WTC11 (cell line): ENCODE results near the gene MRTFA. TPM values are rescaled to one million over a fixed set of nuclear protein-coding genes. Genes with fewer than 3 reads are reported as not detected.

Experiments
- ATAC-seq: fragments of 200-7000 bp; cut with Tn5 transposase; 2 replicates; pipeline ENCODE4 v1.10.0; 2021; ENCODE audit warnings: mild to moderate bottlenecking, moderate library complexity
- CTCF ChIA-PET: fragments of 300-600 bp; sonication (Branson Sonifier 250); formaldehyde crosslinking; loops from one replicate; lab custom pipeline; 2021; ENCODE audit warnings: antibody characterized with exemption; lab: Charles Lee
- POLR2A ChIA-PET: fragments of 350-600 bp; sonication (Branson Sonifier 250); formaldehyde crosslinking; loops from one replicate; lab custom pipeline; 2021; ENCODE audit warnings: antibody characterized with exemption; lab: Charles Lee
- DNase-seq: peaks from one replicate; pipeline ENCODE4 v3.0.0; 2021; ENCODE audit warnings: low spot score
- H3K27ac Mint-ChIP-seq: 2 replicates; pipeline ENCODE4 v1.8.0; 2021; ENCODE audit warnings: mixed read lengths
- H3K27me3 Mint-ChIP-seq: 2 replicates; pipeline ENCODE4 v1.8.0; 2021; ENCODE audit warnings: low read depth, mild to moderate bottlenecking, moderate library complexity, mixed read lengths
- H3K36me3 Mint-ChIP-seq: 2 replicates; pipeline ENCODE4 v1.8.0; 2021; ENCODE audit warnings: mixed read lengths
- H3K4me1 Mint-ChIP-seq: 2 replicates; pipeline ENCODE4 v1.8.0; 2022; ENCODE audit warnings: mixed read lengths
- H3K4me3 Mint-ChIP-seq: 2 replicates; pipeline ENCODE4 v1.8.0; 2021; ENCODE audit warnings: mild to moderate bottlenecking, moderate library complexity, mixed read lengths
- H3K9me3 Mint-ChIP-seq: 2 replicates; pipeline ENCODE4 v1.8.0; 2021; ENCODE audit warnings: mixed read lengths
- AFF4 ChIP-seq: sonication (generic); formaldehyde crosslinking; IDR thresholded peaks from 2 replicates; pipeline ENCODE4 v1.8.1; 2023; ENCODE audit warnings: mild to moderate bottlenecking, missing genetic modification reagents, borderline replicate concordance
- E2F4 ChIP-seq: sonication (generic); formaldehyde crosslinking; IDR thresholded peaks from 2 replicates; pipeline ENCODE4 v1.8.1; 2022; ENCODE audit warnings: low read depth, mild to moderate bottlenecking, moderate library complexity, missing genetic modification reagents, borderline replicate concordance
- MXD4 ChIP-seq: fragments of 250-450 bp; sonication (Bioruptor Pico); IDR thresholded peaks from 2 replicates; pipeline ENCODE4 v1.8.0; 2021; ENCODE audit warnings: mild to moderate bottlenecking, moderate library complexity, borderline replicate concordance
- NR3C1 ChIP-seq: sonication (generic); formaldehyde crosslinking; conservative IDR thresholded peaks from 2 replicates; pipeline ENCODE4 v1.8.1; 2023; ENCODE audit warnings: low read depth, mild to moderate bottlenecking, missing genetic modification reagents
- OVOL2 ChIP-seq: fragments of 250-450 bp; sonication (Bioruptor Pico); IDR thresholded peaks from 2 replicates; pipeline ENCODE4 v1.9.0; 2021; ENCODE audit warnings: mild to moderate bottlenecking, borderline replicate concordance
- PREB ChIP-seq: sonication (generic); formaldehyde crosslinking; IDR thresholded peaks from 2 replicates; pipeline ENCODE4 v1.8.1; 2022; ENCODE audit warnings: mild to moderate bottlenecking, missing genetic modification reagents, moderate library complexity, borderline replicate concordance
- SMAD3 ChIP-seq: sonication (generic); formaldehyde crosslinking; IDR thresholded peaks from 2 replicates; pipeline ENCODE4 v1.8.0; 2022; ENCODE audit warnings: missing genetic modification reagents, mild to moderate bottlenecking, borderline replicate concordance
- SP1 ChIP-seq: sonication (generic); formaldehyde crosslinking; conservative IDR thresholded peaks from 2 replicates; pipeline ENCODE4 v1.8.1; 2022; ENCODE audit warnings: missing genetic modification reagents
- TEAD4 ChIP-seq: sonication (generic); formaldehyde crosslinking; IDR thresholded peaks from 2 replicates; pipeline ENCODE4 v1.8.0; 2022; ENCODE audit warnings: mild to moderate bottlenecking, missing genetic modification reagents
- ZNF263 ChIP-seq: sonication (generic); formaldehyde crosslinking; IDR thresholded peaks from 2 replicates; pipeline ENCODE4 v1.8.1; 2022; ENCODE audit warnings: low read depth, mild to moderate bottlenecking, moderate library complexity, missing genetic modification reagents
- ZNF317 ChIP-seq: sonication (generic); formaldehyde crosslinking; IDR thresholded peaks from 2 replicates; pipeline ENCODE4 v1.8.1; 2023; ENCODE audit warnings: low read depth, mild to moderate bottlenecking, moderate library complexity, missing genetic modification reagents, borderline replicate concordance
- ZNF396 ChIP-seq: fragments of 250-450 bp; sonication (Bioruptor Pico); IDR thresholded peaks from 2 replicates; pipeline ENCODE4 v1.8.0; 2021; ENCODE audit warnings: mild to moderate bottlenecking, moderate library complexity, borderline replicate concordance
- ZNF416 ChIP-seq: fragments of 250-450 bp; sonication (Bioruptor Pico); IDR thresholded peaks from 2 replicates; pipeline ENCODE4 v1.9.0; 2021; ENCODE audit warnings: mild to moderate bottlenecking, inconsistent platforms
- ZSCAN18 ChIP-seq: fragments of 250-450 bp; sonication (Bioruptor Pico); IDR thresholded peaks from 2 replicates; pipeline ENCODE4 v2.1.2; 2022; ENCODE audit warnings: mild to moderate bottlenecking, moderate library complexity
- total RNA-seq: library from RNA; stranded (reverse); gene quantifications from 3 replicates; pipeline ENCODE4 v1.2.3, GENCODE V29; 2021
- TF ChIP-seq, protein P1 (sequence below): sonication (generic); formaldehyde crosslinking; IDR thresholded peaks from 2 replicates; pipeline ENCODE4 v1.8.0; 2022; ENCODE audit warnings: missing genetic modification reagents
- TF ChIP-seq, protein P2 (sequence below): sonication (generic); formaldehyde crosslinking; IDR thresholded peaks from 2 replicates; pipeline ENCODE4 v1.8.1; 2023; ENCODE audit warnings: mild to moderate bottlenecking, missing genetic modification reagents, moderate library complexity
- TF ChIP-seq, protein P3 (sequence below): sonication (generic); formaldehyde crosslinking; conservative IDR thresholded peaks from 2 replicates; pipeline ENCODE4 v1.8.1; 2023; ENCODE audit warnings: mild to moderate bottlenecking, low read depth, missing genetic modification reagents, moderate library complexity

The MRTFA gene
- total RNA-seq, 1 experiment from 2014 or later, result 48.4 TPM

DNA sequence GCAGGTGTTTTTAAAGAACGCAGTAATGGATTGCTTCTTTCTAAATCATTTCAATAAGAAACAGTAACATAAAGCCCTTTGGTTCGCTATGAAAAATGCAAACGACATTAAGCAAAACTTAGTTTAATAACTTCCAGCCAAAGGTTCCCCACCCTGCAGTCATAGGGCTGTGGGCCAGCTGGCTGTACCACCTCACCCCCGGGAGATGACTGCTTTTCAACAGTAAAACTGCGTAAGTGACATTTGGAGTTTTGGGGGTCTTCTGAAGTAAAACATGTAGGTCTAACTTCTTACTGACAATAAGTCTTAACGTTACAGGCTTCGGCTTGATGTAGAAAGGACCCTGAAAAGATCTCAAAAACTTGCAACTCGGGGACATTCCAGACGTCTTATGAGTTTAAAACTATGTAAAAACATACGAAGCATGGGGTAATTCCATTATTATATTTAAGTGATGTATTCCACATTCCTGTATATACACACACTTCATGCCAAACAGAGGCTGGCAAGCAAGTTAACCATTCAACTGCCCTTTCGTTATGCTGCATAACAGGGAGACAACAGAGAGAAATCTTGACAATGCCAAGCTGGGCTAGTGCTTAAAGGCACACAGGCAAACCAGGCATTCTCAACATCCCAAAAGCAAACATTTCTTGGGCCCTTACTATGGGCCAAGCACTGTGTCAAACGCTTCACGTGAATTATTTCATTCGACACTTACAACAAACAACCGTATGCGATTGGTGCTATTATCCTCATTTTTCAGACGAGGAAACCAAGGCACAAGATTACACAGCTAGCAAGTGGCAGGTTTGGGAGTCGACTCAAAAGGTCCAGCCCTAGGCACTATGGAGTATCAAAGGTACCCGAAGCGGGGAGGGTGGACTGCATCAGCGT lies 1.2 kb downstream of the MRTFA start (continued):
- TF ChIP-seq SMAD3 (CRISPR knock-in tag), result no peak
- no peak for TF ChIP-seq PREB (CRISPR knock-in tag)
- no peak for TF ChIP-seq ZNF416

DNA sequence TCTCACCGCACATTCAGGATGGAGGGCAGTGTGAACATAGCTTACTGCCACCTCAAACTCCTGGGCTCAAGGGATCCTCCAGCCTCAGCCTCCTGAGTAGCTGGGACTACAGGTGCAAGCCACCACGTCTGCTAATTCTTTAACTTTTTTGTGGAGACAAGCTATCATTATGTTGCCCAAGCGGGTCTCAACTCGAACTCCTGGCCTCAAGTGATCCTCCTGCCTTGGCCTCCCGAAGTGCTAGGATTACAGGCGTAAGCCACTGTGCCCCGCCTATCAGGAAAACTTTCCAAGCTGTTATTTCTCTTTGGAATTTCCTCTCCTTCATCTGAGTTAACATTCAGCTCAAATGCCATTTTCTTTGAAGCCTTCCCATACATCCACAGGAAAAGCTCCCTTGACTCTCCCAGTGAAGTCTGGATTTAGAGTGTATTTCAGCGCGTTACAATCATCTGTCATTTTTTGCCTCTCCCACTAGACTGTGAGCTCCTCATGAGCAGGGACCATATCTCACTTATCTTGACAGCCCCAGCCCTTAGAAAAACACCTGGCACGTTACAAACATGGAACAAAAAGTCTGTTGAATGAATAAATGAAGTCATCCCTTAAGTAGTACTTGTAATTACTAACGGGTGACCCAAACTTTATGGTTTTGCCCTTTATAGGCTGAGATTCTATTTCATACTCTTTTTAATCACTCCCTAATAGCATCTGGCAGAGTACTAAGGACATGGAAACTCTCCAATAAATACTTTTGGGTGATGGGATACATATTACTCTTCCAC lies 2.2 kb downstream of the MRTFA start:
- H3K4me1 Mint-ChIP-seq, result peaks cover 19% of the 10 kb centered on the region
- H3K27ac Mint-ChIP-seq, result peak overlapping the region; percentile 58; the same call in 1 of the 2 replicates
- H3K27me3 Mint-ChIP-seq, result peaks cover 3% of the 10 kb centered on the region
- ATAC-seq (no peak), DNase-seq (no peak)
- no peaks in the 10 kb centered on the region for H3K36me3 Mint-ChIP-seq
- no peaks in the 10 kb centered on the region for H3K9me3 Mint-ChIP-seq
- no peak overlapping the region for H3K4me3 Mint-ChIP-seq
- POLR2A ChIA-PET, result interaction anchor here (0.7 kb wide), 1 partner anchor 75 kb away, joined by 3 read pairs; no protein-coding TSS in a partner anchor
- CTCF ChIA-PET, result interaction anchor here (1.0 to 1.8 kb wide), 2 partner anchors 49 to 197 kb away, joined by 5 to 6 read pairs; no protein-coding TSS in a partner anchor
- no peak for TF ChIP-seq ZNF263
- TF ChIP-seq, protein P1, sequence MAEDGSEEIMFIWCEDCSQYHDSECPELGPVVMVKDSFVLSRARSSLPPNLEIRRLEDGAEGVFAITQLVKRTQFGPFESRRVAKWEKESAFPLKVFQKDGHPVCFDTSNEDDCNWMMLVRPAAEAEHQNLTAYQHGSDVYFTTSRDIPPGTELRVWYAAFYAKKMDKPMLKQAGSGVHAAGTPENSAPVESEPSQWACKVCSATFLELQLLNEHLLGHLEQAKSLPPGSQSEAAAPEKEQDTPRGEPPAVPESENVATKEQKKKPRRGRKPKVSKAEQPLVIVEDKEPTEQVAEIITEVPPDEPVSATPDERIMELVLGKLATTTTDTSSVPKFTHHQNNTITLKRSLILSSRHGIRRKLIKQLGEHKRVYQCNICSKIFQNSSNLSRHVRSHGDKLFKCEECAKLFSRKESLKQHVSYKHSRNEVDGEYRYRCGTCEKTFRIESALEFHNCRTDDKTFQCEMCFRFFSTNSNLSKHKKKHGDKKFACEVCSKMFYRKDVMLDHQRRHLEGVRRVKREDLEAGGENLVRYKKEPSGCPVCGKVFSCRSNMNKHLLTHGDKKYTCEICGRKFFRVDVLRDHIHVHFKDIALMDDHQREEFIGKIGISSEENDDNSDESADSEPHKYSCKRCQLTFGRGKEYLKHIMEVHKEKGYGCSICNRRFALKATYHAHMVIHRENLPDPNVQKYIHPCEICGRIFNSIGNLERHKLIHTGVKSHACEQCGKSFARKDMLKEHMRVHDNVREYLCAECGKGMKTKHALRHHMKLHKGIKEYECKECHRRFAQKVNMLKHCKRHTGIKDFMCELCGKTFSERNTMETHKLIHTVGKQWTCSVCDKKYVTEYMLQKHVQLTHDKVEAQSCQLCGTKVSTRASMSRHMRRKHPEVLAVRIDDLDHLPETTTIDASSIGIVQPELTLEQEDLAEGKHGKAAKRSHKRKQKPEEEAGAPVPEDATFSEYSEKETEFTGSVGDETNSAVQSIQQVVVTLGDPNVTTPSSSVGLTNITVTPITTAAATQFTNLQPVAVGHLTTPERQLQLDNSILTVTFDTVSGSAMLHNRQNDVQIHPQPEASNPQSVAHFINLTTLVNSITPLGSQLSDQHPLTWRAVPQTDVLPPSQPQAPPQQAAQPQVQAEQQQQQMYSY, result no peak
- TF ChIP-seq, protein P2, sequence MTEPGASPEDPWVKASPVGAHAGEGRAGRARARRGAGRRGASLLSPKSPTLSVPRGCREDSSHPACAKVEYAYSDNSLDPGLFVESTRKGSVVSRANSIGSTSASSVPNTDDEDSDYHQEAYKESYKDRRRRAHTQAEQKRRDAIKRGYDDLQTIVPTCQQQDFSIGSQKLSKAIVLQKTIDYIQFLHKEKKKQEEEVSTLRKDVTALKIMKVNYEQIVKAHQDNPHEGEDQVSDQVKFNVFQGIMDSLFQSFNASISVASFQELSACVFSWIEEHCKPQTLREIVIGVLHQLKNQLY, result no peak
- TF ChIP-seq NR3C1, result no peak
- no peak for TF ChIP-seq OVOL2 (CRISPR knock-in tag)
- no peak for TF ChIP-seq ZNF396 (CRISPR knock-in tag)
- TF ChIP-seq ZSCAN18 (CRISPR knock-in tag), result no peak
- no peak for TF ChIP-seq TEAD4 (CRISPR knock-in tag)
- TF ChIP-seq AFF4 (CRISPR knock-in tag), result no peak
- TF ChIP-seq, protein P3, sequence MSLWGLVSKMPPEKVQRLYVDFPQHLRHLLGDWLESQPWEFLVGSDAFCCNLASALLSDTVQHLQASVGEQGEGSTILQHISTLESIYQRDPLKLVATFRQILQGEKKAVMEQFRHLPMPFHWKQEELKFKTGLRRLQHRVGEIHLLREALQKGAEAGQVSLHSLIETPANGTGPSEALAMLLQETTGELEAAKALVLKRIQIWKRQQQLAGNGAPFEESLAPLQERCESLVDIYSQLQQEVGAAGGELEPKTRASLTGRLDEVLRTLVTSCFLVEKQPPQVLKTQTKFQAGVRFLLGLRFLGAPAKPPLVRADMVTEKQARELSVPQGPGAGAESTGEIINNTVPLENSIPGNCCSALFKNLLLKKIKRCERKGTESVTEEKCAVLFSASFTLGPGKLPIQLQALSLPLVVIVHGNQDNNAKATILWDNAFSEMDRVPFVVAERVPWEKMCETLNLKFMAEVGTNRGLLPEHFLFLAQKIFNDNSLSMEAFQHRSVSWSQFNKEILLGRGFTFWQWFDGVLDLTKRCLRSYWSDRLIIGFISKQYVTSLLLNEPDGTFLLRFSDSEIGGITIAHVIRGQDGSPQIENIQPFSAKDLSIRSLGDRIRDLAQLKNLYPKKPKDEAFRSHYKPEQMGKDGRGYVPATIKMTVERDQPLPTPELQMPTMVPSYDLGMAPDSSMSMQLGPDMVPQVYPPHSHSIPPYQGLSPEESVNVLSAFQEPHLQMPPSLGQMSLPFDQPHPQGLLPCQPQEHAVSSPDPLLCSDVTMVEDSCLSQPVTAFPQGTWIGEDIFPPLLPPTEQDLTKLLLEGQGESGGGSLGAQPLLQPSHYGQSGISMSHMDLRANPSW (CRISPR knock-in tag), result no peak
- TF ChIP-seq E2F4 (CRISPR knock-in tag), result no peak
- TF ChIP-seq ZNF317, result no peak
- TF ChIP-seq MXD4 (CRISPR knock-in tag), result no peak
- TF ChIP-seq SP1 (CRISPR knock-in tag), result no peak
